Fibroblast of pulmonary artery (primary cell): ENCODE results near the gene HSDL1.
A peak's percentile ranks its signal among the peaks of the same experiment; 100 is the strongest.

Source experiments
- DNase-seq: peaks from one replicate; pipeline ENCODE4 v3.0.0-alpha.2; 2010; ENCODE audit warnings: low read depth
- H3K4me3 ChIP-seq: replicated peaks from 2 replicates; pipeline ENCODE4 v1.5.1; 2011; ENCODE audit warnings: low read depth, mild to moderate bottlenecking, control low read depth, low read length, moderate library complexity
- TF ChIP-seq, protein P1 (sequence below): IDR thresholded peaks from 2 replicates; pipeline ENCODE4 v1.5.1; 2011; ENCODE audit warnings: mild to moderate bottlenecking, control low read depth, low read length, inconsistent platforms; ENCODE audit errors: missing control alignments

HSDL1 gene

DNA sequence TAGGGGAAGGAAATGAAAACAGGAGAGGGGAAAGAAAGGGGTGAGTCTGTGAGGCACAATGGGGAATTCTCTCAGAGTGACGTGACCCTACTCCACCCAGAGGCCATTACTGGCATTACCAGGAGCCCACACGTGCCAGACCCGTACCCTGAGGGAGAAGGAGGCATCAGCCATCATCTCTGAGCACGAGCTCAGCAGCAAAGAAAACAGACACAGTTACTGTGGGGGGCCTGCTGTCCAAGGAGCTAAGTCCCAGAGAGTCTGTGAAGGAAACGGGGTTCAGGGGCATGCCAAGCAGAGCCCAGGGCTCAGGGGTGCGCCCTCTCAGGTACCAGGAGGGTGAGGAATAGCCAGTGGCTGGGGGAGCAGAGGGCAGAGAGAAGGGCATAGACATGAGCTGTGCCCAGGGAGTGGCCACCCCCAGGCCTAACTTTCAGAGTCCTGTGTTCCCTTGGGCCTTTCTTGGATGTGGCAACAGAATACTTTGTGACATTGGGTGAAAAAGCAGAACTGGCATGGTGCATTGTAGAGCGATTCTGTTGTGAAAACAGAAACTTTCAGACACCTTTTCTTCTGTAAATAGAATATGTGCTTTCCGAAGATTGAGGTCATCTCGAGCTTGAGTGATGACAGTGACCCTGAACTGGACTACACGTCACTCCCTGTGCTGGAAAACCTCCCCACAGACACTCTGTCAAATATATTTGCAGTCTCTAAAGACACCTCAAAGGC lies 30.5 kb upstream of the HSDL1 start:
- no peak overlapping the region for H3K4me3 ChIP-seq
- TF ChIP-seq, protein P1, sequence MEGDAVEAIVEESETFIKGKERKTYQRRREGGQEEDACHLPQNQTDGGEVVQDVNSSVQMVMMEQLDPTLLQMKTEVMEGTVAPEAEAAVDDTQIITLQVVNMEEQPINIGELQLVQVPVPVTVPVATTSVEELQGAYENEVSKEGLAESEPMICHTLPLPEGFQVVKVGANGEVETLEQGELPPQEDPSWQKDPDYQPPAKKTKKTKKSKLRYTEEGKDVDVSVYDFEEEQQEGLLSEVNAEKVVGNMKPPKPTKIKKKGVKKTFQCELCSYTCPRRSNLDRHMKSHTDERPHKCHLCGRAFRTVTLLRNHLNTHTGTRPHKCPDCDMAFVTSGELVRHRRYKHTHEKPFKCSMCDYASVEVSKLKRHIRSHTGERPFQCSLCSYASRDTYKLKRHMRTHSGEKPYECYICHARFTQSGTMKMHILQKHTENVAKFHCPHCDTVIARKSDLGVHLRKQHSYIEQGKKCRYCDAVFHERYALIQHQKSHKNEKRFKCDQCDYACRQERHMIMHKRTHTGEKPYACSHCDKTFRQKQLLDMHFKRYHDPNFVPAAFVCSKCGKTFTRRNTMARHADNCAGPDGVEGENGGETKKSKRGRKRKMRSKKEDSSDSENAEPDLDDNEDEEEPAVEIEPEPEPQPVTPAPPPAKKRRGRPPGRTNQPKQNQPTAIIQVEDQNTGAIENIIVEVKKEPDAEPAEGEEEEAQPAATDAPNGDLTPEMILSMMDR, result peak; percentile 58
- DNase-seq, result peak; percentile 44

DNA sequence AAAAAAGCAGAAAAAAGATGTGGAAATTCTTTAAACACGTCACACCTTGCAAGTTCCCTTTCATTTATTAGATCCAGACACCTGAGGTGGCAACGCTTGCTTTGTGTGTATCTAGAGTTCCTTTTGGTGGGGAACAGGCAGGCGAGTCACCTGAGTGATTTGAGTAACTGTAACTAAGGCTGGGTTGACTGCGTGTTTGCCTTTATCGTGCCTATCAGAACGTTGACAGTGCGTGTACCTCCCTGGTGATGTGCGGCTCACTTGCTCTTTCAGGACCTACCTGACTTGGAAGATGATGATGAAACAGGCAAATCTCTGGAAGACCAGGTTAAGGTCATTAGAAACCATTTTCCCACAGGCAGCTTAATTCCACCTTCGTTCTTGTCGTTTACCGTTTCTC lies 29.4 kb upstream of the HSDL1 start:
- DNase-seq, result no peak
- H3K4me3 ChIP-seq, result no peak overlapping the region
- TF ChIP-seq, protein P1, result no peak

DNA sequence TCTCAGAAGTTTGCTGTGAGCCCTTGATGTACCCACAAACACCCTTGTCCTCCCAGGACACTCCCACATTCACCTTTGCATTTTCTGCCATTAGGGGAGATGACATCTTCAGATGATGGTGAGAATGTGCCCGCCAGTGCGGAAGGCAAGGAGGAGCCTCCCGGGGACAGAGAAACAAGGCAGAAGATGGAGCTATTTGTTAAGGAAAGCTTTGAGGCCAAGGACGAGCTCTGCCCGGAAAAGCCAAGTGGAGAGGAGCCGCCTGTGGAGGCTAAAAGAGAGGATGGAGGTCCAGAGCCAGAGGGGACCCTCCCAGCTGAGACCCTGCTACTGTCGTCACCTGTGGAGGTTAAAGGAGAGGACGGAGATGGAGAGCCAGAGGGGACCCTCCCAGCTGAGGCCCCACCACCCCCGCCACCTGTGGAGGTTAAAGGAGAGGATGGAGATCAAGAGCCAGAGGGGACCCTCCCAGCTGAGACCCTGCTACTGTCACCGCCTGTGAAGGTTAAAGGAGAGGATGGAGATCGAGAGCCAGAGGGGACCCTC lies 24.9 kb upstream of the HSDL1 start:
- no peak for DNase-seq
- H3K4me3 ChIP-seq, result no peak overlapping the region
- TF ChIP-seq, protein P1, result no peak

DNA sequence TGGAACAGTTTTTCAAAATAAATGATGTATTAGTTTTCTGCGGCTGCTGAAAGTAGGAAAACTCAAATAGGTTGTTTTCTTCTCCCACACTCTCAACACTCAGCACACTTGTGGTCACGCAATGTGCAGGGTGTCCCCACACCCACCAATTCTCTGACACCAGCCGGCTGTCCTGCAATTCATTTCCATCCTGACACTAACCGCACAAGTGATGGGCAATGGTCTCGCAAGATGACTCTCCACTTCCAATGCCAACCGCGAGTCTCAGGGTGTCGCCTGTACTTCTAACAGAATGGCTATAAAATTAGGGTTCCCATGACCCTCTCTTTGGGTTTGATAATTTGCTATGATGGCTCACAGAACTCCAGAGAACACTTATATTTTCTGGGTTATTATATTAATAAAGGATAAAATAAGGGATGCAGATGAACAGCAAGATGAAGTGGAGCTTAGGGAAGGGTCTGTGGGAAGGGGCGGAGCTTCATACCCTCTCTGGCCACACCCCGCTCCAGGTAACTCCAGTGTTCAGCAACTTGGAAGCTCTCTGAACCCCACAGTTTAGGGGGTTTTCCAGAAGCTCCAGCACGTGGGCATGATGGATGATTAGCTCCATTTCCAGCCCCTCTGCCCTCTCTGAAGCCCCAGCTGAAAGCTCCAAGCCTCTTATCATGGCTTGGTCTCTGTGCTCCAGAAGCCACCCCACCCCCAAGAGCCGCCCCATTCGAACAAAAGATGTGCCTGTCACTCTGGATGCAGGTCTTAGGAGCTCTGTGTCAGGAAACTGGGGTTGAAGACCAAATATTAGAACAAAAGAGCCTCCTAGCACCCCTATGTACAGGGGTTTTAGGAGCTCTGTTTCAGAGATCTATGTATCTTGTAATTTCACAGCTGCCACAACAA lies 22.1 kb upstream of the HSDL1 start:
- TF ChIP-seq, protein P1, result no peak
- DNase-seq, result no peak
- no peak overlapping the region for H3K4me3 ChIP-seq

DNA sequence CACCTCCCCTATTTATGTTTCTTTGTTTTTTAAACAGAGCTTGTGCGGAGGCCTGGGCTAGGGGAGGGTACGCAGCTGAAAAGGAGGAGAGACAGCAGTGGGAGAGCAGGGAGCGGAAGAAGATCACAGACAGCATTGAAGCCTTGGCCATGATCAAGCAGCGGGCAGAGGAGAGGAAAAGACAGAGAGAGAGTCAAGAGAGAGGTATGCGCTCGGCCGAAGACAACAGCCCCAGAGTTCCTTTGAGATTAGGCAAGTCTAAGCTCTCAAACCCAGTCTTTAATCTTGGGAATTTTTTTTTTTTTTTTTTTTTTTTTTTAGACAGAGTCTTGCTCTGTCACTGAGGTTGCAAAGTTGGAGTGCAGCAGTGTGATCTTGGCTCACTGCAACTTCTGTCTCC lies 20.8 kb upstream of the HSDL1 start:
- TF ChIP-seq, protein P1, result no peak
- DNase-seq, result no peak
- H3K4me3 ChIP-seq, result no peak overlapping the region

DNA sequence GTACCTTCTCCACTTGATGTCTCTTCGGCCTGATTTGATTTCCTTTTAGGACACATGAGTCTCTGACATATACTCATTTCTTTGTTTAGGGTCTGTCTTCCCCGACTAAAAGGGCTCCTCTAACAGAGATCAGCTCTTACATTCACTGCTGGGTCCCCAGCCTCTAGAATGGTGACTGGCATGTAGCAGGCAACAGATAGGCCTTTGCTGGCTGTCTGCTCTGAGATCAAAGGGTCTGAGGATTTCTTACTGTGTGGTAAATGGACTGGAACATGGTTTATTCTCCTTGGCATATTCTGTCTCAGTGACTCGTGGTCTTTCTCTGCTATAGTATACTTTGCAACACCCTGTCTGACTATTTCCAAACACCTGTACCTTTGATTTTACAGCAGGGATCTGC lies 16.8 kb upstream of the HSDL1 start:
- TF ChIP-seq, protein P1, result no peak
- H3K4me3 ChIP-seq, result no peak overlapping the region
- no peak for DNase-seq
